GM12878 (cell line): ENCODE data around the gene GPR152. TPM values are rescaled to one million over a fixed set of nuclear protein-coding genes. Genes with fewer than 3 reads are reported as not detected.

ENCODE experiments used
- CBFB ChIP-seq: IDR thresholded peaks from 2 replicates; pipeline ENCODE4 v1.6.1; 2016; ENCODE audit warnings: antibody characterized with exemption, low read depth
- CBX5 ChIP-seq: sonication (generic); IDR thresholded peaks from 2 replicates; pipeline ENCODE4 v1.6.1; 2016; ENCODE audit warnings: low read depth, moderate library complexity, mild to moderate bottlenecking, inconsistent platforms
- CHD1 ChIP-seq: IDR thresholded peaks from 2 replicates; pipeline ENCODE4 v1.6.1; 2012; ENCODE audit warnings: low read depth, low read length, improper control_type of control experiment
- EZH2 ChIP-seq: IDR thresholded peaks from 2 replicates; pipeline ENCODE4 v1.6.1; 2012; ENCODE audit warnings: low read depth, mild to moderate bottlenecking, control low read depth, inconsistent platforms, low read length, borderline replicate concordance; ENCODE audit not compliant: control insufficient read depth
- HDGF ChIP-seq: fragments of 450-650 bp; IDR thresholded peaks from 2 replicates; pipeline ENCODE4 v1.6.1; 2016; ENCODE audit warnings: antibody characterized with exemption
- JUNB ChIP-seq: IDR thresholded peaks from 2 replicates; pipeline ENCODE4 v1.6.1; 2016; ENCODE audit warnings: antibody characterized with exemption, mild to moderate bottlenecking
- MTA3 ChIP-seq: IDR thresholded peaks from 2 replicates; pipeline ENCODE4 v1.6.1; 2012; ENCODE audit warnings: low read length, inconsistent platforms, borderline replicate concordance
- MXI1 ChIP-seq: fragments of 150-350 bp; IDR thresholded peaks from 2 replicates; pipeline ENCODE4 v1.6.1; 2011; ENCODE audit warnings: low read depth, mild to moderate bottlenecking, inconsistent platforms, low read length, improper control_type of control experiment
- NFYB ChIP-seq: IDR thresholded peaks from 2 replicates; pipeline ENCODE4 v1.6.1; 2011; ENCODE audit warnings: low read depth, mild to moderate bottlenecking, low read length, improper control_type of control experiment, moderate library complexity; ENCODE audit not compliant: insufficient read depth
- PML ChIP-seq: IDR thresholded peaks from 2 replicates; pipeline ENCODE4 v1.6.1; 2012; ENCODE audit warnings: low read length, inconsistent platforms
- RAD51 ChIP-seq: fragments of 450-650 bp; IDR thresholded peaks from 2 replicates; pipeline ENCODE4 v1.6.1; 2016; ENCODE audit warnings: moderate library complexity, mild to moderate bottlenecking, inconsistent platforms
- RCOR1 ChIP-seq: conservative IDR thresholded peaks from 2 replicates; pipeline ENCODE4 v1.6.1; 2012; ENCODE audit warnings: low read depth, low read length, improper control_type of control experiment
- SMAD1 ChIP-seq: fragments of 450-650 bp; IDR thresholded peaks from 2 replicates; pipeline ENCODE4 v1.6.1; 2018; ENCODE audit warnings: mild to moderate bottlenecking, low read depth; ENCODE audit not compliant: partially characterized antibody
- SMARCA5 ChIP-seq: fragments of 450-650 bp; IDR thresholded peaks from 2 replicates; pipeline ENCODE4 v1.6.1; 2017; ENCODE audit warnings: mild to moderate bottlenecking
- ZBED1 ChIP-seq: IDR thresholded peaks from 2 replicates; pipeline ENCODE4 v1.6.1; 2016; ENCODE audit warnings: borderline replicate concordance
- ZNF217 ChIP-seq: fragments of 450-650 bp; IDR thresholded peaks from 2 replicates; pipeline ENCODE4 v1.6.1; 2017; ENCODE audit warnings: antibody characterized with exemption, mild to moderate bottlenecking
- ZNF24 ChIP-seq: fragments of 450-650 bp; IDR thresholded peaks from 2 replicates; pipeline ENCODE4 v1.6.1; 2017; ENCODE audit warnings: antibody characterized with exemption, mild to moderate bottlenecking
- ZZZ3 ChIP-seq: IDR thresholded peaks from 2 replicates; pipeline ENCODE4 v1.6.1; 2011; ENCODE audit warnings: low read depth; ENCODE audit not compliant: control insufficient read depth, insufficient read length
- polyA plus RNA-seq, 11 experiments: library from polyadenylated mRNA; depleted of rRNA in 4 of 11; unstranded in 6 of 11; stranded (reverse) in 5 of 11; fragments of >200 nt; fragmentation: Nextera tagmentation in 4 of 11; fragmentation: Illumina TruSeq in 1 of 11; extraction: Ambion mirVana in 4 of 11; extraction: Trizol in 1 of 11; gene quantifications; 1 replicate in 1 of 11; 2 replicates in 10 of 11; pipeline versions ENCODE4 v1.2.1 to v1.2.3, GENCODE V29; 2011 to 2016; ENCODE audit warnings: inconsistent platforms in 2 of 11, missing spikeins in 2 of 11, low read depth in 1 of 11
- total RNA-seq, 4 experiments: library from RNA; depleted of rRNA in 3 of 4; stranded (reverse); fragments of >200 nt in 3 of 4; fragmentation: Illumina TruSeq in 1 of 4; extraction: Trizol in 1 of 4; gene quantifications; 2 replicates each; pipeline versions ENCODE4 v1.2.1 to v1.2.3, GENCODE V29; 2013 to 2021
- TF ChIP-seq, protein P1 (sequence below): fragments of 450-650 bp; IDR thresholded peaks from 2 replicates; pipeline ENCODE4 v1.6.1; 2018; ENCODE audit warnings: borderline replicate concordance, mild to moderate bottlenecking; ENCODE audit not compliant: partially characterized antibody
- TF ChIP-seq, protein P2 (sequence below): fragments of 450-650 bp; IDR thresholded peaks from 2 replicates; pipeline ENCODE4 v1.6.1; 2017; ENCODE audit warnings: antibody characterized with exemption, mild to moderate bottlenecking, moderate library complexity
- TF ChIP-seq, protein P3 (sequence below): fragments of 450-650 bp; IDR thresholded peaks from 2 replicates; pipeline ENCODE4 v1.6.1; 2017; ENCODE audit warnings: low read depth, mild to moderate bottlenecking, moderate library complexity
- TF ChIP-seq, protein P4 (sequence below): IDR thresholded peaks from 2 replicates; pipeline ENCODE4 v1.6.1; 2012; ENCODE audit warnings: low read depth, low read length, improper control_type of control experiment
- TF ChIP-seq, protein P5 (sequence below): fragments of 450-650 bp; IDR thresholded peaks from 2 replicates; pipeline ENCODE4 v1.6.1; 2017; ENCODE audit warnings: borderline replicate concordance

The GPR152 gene
- total and polyA plus RNA-seq, 10 of the 15 experiments (the other 5 are each of a cell fraction or from before 2014, with no cell fraction given), result not detected

DNA sequence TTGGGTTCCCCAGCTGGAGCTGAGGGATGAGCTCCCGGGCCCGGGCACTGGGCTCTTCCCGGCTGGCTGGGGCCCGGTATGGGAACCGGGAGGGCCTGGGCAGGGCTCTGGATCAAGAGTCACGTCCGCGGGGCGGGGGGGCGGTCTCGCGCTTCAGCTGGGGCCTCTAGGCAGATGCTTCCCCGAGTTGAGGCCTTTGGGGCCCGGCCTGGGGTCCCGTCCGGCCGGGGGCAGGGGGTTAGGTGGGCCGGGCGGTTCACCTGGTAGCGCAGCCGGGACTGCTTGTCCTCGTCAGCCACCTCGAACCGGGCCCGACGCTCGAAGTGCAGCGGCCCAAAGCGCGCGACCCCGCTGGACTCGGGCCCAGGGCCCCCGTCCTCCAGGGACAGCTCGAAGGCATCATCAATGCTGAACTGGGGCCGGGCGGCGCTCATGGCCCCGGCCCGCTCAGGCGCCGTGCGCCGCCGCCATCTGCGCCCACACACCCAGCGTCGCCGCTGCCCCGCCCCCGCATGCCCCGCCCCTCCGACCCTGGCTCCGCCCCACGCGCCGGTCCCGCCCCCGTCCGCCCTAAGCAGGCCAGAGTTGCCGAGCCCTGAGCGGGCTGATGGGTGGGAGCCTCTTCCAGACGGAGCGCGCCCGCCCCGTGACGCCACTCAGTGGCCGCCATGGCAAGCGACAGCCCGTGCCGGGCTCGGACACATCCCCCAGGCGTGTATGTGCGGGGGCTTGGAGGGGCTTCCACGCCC is 16.4 kb upstream of the GPR152 start, which contains the start of gene TMEM134 (continued):
- TF ChIP-seq, protein P1, sequence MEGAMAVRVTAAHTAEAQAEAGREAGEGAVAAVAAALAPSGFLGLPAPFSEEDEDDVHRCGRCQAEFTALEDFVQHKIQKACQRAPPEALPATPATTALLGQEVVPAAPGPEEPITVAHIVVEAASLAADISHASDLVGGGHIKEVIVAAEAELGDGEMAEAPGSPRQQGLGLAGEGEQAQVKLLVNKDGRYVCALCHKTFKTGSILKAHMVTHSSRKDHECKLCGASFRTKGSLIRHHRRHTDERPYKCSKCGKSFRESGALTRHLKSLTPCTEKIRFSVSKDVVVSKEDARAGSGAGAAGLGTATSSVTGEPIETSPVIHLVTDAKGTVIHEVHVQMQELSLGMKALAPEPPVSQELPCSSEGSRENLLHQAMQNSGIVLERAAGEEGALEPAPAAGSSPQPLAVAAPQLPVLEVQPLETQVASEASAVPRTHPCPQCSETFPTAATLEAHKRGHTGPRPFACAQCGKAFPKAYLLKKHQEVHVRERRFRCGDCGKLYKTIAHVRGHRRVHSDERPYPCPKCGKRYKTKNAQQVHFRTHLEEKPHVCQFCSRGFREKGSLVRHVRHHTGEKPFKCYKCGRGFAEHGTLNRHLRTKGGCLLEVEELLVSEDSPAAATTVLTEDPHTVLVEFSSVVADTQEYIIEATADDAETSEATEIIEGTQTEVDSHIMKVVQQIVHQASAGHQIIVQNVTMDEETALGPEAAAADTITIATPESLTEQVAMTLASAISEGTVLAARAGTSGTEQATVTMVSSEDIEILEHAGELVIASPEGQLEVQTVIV, result no peak
- TF ChIP-seq ZZZ3 (no peak), ZBED1 (0 out of 2 replicates have a peak, but pooled peaks have one; percentile 51), EZH2 (no peak), CBFB (no peak), PML (no peak; the same call in 1 of the 2 replicates), CBX5 (no peak), SMAD1 (no peak), RCOR1 (no peak), CHD1 (no peak), ZNF24 (no peak), HDGF (no peak), MXI1 (peak; percentile 81; the same call in 1 of the 2 replicates), JUNB (no peak), MTA3 (no peak), SMARCA5 (no peak; the same call in 1 of the 2 replicates), NFYB (no peak), ZNF217 (no peak), RAD51 (no peak)
- TF ChIP-seq, protein P2, sequence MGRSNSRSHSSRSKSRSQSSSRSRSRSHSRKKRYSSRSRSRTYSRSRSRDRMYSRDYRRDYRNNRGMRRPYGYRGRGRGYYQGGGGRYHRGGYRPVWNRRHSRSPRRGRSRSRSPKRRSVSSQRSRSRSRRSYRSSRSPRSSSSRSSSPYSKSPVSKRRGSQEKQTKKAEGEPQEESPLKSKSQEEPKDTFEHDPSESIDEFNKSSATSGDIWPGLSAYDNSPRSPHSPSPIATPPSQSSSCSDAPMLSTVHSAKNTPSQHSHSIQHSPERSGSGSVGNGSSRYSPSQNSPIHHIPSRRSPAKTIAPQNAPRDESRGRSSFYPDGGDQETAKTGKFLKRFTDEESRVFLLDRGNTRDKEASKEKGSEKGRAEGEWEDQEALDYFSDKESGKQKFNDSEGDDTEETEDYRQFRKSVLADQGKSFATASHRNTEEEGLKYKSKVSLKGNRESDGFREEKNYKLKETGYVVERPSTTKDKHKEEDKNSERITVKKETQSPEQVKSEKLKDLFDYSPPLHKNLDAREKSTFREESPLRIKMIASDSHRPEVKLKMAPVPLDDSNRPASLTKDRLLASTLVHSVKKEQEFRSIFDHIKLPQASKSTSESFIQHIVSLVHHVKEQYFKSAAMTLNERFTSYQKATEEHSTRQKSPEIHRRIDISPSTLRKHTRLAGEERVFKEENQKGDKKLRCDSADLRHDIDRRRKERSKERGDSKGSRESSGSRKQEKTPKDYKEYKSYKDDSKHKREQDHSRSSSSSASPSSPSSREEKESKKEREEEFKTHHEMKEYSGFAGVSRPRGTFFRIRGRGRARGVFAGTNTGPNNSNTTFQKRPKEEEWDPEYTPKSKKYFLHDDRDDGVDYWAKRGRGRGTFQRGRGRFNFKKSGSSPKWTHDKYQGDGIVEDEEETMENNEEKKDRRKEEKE, result no peak
- TF ChIP-seq, protein P3, sequence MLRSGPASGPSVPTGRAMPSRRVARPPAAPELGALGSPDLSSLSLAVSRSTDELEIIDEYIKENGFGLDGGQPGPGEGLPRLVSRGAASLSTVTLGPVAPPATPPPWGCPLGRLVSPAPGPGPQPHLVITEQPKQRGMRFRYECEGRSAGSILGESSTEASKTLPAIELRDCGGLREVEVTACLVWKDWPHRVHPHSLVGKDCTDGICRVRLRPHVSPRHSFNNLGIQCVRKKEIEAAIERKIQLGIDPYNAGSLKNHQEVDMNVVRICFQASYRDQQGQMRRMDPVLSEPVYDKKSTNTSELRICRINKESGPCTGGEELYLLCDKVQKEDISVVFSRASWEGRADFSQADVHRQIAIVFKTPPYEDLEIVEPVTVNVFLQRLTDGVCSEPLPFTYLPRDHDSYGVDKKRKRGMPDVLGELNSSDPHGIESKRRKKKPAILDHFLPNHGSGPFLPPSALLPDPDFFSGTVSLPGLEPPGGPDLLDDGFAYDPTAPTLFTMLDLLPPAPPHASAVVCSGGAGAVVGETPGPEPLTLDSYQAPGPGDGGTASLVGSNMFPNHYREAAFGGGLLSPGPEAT, result peak; percentile 67; the same call in 1 of the 2 replicates
- TF ChIP-seq, protein P4, sequence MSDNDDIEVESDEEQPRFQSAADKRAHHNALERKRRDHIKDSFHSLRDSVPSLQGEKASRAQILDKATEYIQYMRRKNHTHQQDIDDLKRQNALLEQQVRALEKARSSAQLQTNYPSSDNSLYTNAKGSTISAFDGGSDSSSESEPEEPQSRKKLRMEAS, result peak; percentile 71
- TF ChIP-seq, protein P5, sequence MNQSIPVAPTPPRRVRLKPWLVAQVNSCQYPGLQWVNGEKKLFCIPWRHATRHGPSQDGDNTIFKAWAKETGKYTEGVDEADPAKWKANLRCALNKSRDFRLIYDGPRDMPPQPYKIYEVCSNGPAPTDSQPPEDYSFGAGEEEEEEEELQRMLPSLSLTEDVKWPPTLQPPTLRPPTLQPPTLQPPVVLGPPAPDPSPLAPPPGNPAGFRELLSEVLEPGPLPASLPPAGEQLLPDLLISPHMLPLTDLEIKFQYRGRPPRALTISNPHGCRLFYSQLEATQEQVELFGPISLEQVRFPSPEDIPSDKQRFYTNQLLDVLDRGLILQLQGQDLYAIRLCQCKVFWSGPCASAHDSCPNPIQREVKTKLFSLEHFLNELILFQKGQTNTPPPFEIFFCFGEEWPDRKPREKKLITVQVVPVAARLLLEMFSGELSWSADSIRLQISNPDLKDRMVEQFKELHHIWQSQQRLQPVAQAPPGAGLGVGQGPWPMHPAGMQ, result no peak
